HG03060 (cell line): ENCODE measurements around the gene ATP2B3.

ENCODE experiments used
- ATAC-seq: cut with Tn5 transposase; IDR thresholded peaks from one replicate; pipeline ENCODE4 v1.9.1; 2021; ENCODE audit warnings: low read depth, moderate number of reproducible peaks; ENCODE audit not compliant: unreplicated experiment

ATP2B3 gene

GRCh38 chrX:153488231-153488914, 29.1 kb upstream of the ATP2B3 start:
- ATAC-seq: no peak

- ATAC-seq: no peak
Measured at GRCh38 chrX:153490217-153490930, 27.1 kb upstream of the ATP2B3 start.

- ATAC-seq: no peak
Measured at GRCh38 chrX:153491351-153491914, 26.0 kb upstream of the ATP2B3 start.

GRCh38 chrX:153491918-153492317, 25.5 kb upstream of the ATP2B3 start:
- no peak for ATAC-seq

GRCh38 chrX:153492543-153492942, 24.9 kb upstream of the ATP2B3 start:
- no peak for ATAC-seq

GRCh38 chrX:153493085-153493484, 24.4 kb upstream of the ATP2B3 start:
- ATAC-seq: no peak

- ATAC-seq: no peak
Measured at GRCh38 chrX:153494061-153494460, 23.4 kb upstream of the ATP2B3 start.

- no peak for ATAC-seq
Measured at GRCh38 chrX:153494541-153495361, 22.7 kb upstream of the ATP2B3 start, which contains the start of gene BGN. BGN (plus strand) TSS chrX:153494980; CDS start chrX:153504632, 9,652 bp downstream.

GRCh38 chrX:153495362-153495751, 22.1 kb upstream of the ATP2B3 start:
- ATAC-seq: no peak

- ATAC-seq: no peak
Measured at GRCh38 chrX:153495903-153496589, 21.4 kb upstream of the ATP2B3 start.

- no peak for ATAC-seq
Measured at GRCh38 chrX:153496590-153496959, 20.9 kb upstream of the ATP2B3 start.

- no peak for ATAC-seq
Measured at GRCh38 chrX:153498453-153498852, 19.0 kb upstream of the ATP2B3 start.

GRCh38 chrX:153499341-153499740, 18.1 kb upstream of the ATP2B3 start:
- ATAC-seq: no peak

- ATAC-seq: no peak
Measured at GRCh38 chrX:153499876-153500275, 17.6 kb upstream of the ATP2B3 start.

GRCh38 chrX:153500676-153501280, 16.7 kb upstream of the ATP2B3 start:
- no peak for ATAC-seq

- no peak for ATAC-seq
Measured at GRCh38 chrX:153501530-153501929, 15.9 kb upstream of the ATP2B3 start.

- ATAC-seq: no peak
Measured at GRCh38 chrX:153502131-153502530, 15.3 kb upstream of the ATP2B3 start.

GRCh38 chrX:153502796-153503195, 14.6 kb upstream of the ATP2B3 start:
- ATAC-seq: no peak

GRCh38 chrX:153504445-153505016, 12.9 kb upstream of the ATP2B3 start:
- ATAC-seq: no peak

- ATAC-seq: no peak
Measured at GRCh38 chrX:153505361-153505760, 12.1 kb upstream of the ATP2B3 start.
